C1 segment of cervical spinal cord (tissue), 14 donors: Measurements from ENCODE around the gene C1QC.
A peak's percentile ranks its signal among the peaks of the same experiment; 100 is the strongest.
"Not testable (repeated sequence)": the region's sequence is repeated elsewhere in the genome, so short reads cannot be mapped to it uniquely, and the experiment has no call there.

Source experiments
- DNase-seq, 14 donors: peaks; one replicate each; lab custom pipeline; 2025; lab: John Stamatoyannopoulos, UW

C1QC gene

DNA sequence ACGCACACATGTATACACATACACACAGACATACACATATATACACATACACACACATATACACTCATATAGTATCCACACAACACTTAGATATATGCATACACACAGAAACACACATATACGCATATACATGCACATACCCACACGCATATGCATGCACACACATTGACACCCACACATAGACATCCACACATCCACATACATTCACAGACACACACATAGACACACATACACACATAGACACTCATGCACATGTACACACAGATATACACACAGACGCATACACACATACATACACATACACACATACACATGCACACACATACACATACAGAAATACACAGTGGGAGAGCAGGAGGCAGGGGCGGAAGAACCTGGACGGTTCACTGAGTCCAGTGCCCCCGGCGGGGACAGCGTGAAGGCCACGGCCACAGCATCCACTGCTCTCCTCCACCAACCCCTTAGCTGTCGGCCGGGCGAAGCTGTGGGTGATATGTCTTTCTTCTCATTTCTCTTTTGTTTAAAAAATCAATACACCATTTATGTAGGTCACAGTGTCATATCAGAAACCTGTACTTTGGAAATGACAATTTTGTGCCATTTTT, 6.8 kb downstream of the C1QC start:
- no peak for DNase-seq

DNA sequence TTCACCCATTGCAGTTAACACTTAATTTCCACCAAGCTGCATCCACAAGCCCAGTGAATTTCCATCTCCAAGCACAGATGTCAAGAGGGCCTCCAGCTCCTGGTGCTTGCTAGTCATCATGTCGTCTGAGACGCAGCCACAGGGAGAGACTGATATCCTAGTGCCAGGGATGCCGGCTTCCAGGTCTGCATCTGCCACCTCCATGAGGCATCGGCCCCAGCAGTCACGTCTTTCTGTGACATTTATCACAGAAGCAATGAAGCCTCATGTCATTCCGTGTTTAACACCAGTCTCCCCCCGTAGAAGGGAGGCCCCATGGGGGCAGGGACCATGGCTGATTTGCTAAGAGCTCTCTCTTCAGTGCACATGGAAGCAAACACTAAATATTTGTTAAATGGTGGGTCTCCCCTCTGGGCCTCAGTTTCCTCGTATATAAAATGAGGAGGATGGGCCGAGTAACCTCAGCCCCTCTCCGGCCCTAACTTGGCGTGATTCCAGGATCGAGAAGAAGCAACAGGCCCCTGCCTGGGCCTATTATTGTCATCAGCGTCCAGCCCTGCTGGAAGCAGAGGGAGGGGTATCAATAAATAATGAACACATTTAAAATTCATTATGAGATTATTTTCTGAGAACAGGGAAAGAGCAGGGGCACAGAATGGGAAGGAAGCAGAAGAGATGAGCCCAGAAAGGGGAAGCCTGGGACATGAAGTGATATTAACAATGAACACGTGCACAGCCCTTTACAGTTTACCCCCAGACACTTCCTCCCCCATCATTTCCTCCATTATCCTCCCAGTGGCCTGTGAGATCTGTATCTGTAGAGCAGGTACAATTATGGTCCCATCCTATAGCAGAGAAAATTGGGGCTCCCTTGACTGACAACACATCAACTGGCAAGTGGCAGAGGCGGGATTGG, 8.8 kb downstream of the C1QC start:
- DNase-seq: no peak

DNA sequence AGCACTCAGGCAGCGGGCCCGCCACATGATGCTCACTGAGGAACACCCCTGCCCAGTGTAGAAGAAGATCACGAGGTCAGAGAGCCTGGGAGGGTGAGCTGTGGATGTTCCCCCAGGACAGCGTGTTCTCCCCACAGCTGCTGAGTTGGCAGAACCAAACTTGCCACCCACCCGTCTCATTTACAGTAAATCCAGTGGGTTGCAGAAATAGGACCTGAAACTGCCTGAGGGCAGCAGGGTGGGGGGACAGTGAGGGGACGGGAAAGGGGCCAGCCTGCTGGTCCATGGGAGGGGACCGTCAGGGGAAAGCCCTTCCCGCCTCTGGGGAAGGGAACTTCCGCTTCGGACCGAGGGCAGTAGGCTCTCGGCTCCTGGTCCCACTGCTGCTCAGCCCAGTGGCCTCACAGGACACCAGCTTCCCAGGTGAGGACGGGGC, 9.5 kb downstream of the C1QC start, which contains the start of gene C1QB:
Gene C1QB (plus strand): TSS at position 356 of the 436 bp plus-strand sequence. CDS start 6,227 bp downstream, outside the sequence.
- peak in 11 of 14 donors; percentile 9 to 67 (median 46) for DNase-seq

DNA sequence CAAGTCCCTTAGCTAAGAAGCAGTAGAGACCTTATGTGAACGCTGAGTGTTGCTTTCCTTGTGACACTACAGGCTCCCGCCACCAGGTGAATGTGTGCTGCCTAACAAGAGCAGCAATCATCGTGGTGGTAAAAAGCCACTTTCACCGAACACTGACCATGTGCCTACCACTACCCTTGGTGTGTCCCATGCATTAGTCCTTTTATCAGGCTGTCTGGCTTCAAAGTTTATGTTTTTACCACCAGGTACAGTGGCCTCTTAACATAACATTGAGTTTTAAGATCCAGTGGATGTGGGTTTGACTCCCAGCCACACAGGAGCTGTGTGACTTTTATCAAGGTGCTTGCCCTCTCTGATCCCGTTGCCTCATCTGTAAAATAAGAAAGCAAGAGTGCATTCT, 11.3 kb downstream of the C1QC start:
- DNase-seq: no peak

DNA sequence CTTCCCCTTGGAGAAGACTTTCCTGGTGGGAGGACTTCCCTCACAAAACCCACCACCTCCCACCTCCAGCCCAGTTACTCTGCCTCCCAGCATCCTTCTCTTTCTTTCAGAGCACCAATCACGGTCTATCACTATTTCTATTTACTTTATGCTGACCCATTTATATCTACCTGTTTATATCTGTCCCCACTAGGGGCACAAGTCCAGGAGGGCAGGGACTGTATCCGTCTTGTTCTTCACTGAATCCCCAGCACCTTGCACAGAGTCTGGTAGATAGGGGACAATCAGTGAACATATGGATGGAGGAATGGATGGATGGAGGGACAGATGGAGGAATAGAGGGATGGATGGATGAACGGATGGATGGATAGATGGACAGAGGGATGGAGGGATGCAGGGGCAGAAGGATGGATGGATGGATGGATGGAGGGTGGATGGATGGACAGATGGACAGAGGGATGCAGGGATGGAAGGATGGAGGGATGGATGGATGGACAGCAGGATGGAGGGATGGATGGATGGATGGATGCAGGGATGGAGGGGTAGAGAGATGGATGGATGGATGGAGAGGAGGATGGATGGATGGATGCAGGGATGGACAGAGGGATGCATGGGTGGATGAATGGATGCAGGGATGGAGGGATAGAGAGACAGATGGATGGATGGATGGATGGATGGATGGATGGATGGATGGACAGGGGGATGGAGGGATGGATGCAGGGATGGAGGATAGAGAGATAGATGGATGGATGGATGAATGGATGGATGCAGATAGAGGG, 15.1 kb downstream of the C1QC start:
- no peak for DNase-seq

DNA sequence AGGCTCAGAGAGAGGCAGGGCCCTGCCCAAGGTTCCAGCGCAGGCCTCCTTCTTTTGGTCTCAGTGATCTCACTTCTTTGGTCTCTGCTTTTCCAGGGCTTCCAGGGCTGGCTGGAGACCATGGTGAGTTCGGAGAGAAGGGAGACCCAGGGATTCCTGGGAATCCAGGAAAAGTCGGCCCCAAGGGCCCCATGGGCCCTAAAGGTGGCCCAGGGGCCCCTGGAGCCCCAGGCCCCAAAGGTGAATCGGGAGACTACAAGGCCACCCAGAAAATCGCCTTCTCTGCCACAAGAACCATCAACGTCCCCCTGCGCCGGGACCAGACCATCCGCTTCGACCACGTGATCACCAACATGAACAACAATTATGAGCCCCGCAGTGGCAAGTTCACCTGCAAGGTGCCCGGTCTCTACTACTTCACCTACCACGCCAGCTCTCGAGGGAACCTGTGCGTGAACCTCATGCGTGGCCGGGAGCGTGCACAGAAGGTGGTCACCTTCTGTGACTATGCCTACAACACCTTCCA, 17.3 kb downstream of the C1QC start:
- DNase-seq: no peak

DNA sequence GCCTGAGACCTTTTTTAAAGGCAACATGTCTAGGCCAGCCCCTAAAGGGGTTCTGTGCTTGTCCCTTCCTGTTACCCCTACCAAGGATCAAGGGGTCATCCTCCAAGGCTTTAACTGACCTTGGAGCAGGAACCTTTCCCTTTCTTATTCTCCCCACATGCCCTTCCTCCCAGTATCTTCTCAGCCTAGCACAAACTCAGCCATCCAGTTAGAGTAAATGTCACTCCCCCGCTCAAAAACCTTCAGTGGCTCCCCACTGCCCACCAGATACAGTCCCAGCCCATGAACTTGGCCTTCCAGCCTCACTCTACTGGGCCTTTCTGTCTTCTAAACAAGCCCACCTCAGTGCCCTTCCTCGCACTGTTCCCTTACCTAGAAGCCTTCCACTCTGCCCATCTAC, 18.4 kb downstream of the C1QC start:
- no peak for DNase-seq

DNA sequence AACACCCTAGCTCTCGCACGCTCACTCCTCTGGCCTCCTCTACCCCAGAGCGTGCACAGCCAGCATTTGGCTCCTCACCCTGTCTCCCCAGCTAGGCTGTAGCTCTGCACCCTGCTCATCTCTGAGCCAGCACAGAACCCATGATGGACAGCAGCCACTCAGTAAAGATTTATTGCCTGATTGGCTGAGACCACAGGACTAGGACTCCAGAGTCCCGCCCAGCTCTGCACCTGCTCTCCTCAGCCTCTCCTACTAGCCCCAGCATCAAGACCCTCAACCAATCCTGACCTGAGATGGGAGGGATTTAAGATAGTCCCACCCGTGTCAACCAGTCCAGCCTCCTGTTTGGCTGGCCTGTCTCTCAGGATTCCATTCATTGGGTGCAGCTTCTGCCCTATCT, 18.9 kb downstream of the C1QC start:
- peak in 5 of 14 donors; percentile 11 to 54 (median 42) for DNase-seq

DNA sequence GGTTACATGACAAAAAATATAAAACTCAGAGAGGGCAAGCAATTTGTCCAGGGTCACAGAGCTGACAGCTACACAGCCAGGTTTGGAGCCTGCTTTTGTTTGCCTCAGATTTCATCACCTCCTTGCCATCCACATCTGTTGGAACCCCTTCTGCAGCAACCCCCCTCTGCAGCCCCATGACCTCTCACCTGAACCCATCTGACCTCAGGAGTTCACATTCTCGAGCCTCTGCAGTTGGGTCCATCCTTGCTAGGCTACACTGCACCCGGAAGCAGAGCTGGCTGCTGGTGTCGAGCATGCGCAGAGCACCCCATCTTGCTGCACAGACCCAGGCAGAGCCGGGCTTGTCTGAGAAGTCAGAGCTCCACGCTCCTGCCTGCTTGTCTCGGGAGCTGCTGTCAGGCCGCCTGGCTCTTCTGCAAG, 19.6 kb downstream of the C1QC start:
- DNase-seq: no peak

DNA sequence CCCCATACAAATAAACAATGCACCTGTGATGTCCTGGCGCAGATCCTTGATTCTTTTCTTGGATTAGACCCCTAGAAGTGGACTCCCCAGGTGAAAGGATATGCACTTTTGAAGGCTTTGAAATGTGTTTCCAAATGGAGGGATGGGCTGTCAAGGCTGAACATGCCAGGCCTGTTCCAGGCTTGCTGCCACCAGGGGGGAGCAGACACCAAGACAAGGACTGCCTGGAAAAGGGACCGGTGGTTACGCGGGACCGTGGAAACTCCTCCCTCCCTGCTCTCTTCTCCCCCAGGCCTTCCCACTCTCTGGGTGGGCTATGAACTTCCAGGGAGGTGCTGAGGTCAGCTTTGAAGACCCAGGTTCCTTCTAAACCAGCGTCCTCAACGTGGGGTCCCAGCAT, 22.3 kb downstream of the C1QC start:
- DNase-seq: no peak

DNA sequence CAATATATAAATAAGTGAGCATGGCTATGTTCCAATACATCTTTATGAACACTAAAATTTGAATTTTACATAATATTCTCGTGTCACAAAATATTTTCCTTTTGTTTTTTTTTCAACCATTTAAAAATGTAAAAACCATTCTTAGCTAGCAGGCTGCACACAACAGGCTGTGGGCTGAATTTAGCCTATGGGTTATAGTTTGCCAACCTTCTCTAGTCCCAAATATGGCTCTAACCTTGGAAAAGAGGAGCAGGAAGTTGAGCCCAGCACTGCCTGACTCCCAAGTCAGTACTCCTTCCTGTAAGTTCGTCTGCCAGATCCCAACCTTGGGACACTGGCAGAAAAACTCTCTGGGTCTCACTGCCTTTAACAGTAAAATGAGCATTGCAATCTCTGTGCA, 23.0 kb downstream of the C1QC start:
- no peak for DNase-seq

DNA sequence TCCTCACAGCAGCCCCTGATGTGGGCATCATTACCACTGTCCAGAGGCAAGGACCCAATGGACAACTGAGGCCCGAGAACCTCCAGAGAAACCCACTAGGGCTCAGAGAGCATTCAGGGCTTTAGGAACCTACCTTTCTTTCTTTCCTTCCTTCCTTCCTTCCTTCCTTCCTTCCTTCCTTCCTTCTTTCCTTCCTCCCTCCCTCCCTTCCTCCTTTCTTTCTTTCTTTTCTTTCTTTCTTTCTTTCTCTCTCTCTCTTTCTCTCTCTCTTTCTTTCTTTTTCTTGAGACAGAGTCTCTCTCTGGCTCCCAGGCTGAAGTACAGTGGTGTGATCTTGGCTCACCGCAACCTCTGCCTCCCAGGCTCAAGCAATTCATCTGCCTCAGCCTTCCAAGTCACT, 25.4 kb downstream of the C1QC start:
- not testable (repeated sequence) for DNase-seq

DNA sequence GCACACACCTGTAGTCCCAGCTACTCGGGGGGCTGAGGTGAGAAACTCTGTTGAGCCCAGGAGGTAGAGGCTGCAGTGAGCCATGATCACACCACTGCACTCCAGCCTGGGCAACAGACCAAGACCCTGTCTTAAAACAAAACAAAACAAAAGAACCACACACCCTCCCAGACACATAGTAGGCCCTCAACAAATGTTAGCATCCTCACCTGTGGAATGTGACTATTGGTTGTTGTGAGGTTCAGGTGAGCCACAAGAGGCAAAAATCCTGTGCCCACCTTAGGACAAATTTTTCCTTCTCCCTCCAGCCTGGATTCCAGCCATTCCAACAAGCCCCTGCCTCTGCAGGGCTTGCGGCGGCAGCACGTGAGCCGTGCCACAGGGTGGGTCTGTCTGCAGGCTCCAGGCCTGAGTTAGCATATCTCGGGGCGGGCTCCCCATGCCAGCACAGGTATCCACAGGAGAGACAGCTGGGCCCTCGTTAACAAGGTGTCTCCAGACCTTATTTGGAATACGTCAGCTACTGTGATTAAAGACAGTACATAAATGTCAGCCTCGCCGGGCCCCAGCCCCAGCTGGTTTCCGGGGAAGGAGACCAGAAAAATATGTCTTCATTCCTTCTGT, 27.0 kb downstream of the C1QC start:
- no peak for DNase-seq

DNA sequence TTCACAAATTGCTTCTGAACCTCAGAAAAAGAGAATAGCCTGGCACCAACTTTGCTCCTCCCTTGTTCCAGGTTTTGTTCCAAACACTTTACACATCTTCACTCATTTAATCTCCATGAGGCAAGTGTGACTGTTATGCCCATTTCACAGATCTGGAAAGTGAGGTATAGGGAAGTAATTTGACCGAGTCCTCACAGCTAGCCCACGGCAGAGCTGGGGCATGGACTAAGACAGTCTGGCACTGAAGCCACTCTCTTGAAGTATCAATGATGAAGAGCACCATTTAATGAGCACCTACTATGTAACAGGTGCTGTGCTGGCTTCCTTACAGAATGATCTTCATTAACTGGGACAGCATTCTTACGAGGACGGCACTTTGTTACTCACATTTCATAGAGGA, 28.6 kb downstream of the C1QC start:
- DNase-seq: no peak

DNA sequence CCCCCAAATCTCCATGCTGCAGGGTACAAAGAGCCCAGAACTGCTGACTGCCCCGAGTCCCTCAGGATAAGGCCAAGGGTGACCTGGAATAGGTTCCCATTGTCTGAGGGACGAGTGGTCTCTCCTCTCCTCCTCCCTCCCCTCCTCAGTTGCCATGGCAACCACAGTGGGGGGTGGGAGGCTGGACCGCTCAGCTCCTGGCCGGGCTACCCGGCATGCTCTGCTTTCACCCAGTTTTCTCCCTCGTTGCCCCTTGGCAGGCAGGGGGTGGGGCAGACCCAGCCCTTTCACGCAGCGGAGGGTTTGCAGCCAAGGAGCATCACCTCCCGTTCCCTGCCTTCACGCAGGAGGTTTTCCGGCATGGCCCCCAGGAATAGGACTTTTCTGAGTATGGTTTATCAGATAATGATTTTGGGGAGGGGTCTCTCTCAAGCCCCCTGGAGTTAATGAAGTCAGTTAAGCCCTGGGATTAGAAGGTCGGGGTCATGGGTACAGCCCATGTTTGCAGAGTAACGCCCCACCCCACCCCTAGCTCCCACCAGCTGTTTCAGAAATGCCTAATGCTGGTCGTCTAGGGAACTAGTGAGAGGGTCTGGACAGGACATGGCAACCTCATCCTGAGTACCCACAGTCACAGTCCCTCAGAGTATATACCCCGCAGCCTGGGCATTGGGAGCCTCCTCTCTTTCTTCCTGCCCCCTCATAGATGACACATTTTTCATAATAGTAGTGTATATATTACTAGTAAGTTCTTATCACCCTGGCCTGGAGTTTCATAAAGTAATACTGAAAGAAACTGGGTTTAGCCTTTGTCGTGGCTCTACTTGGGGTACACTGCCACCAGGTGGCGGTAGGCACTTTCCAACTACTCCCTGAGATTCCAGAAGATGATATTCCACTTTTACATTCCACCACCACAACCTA, 30.3 kb downstream of the C1QC start:
- peak in 4 of 14 donors; percentile 1 to 29 (median 12) for DNase-seq

DNA sequence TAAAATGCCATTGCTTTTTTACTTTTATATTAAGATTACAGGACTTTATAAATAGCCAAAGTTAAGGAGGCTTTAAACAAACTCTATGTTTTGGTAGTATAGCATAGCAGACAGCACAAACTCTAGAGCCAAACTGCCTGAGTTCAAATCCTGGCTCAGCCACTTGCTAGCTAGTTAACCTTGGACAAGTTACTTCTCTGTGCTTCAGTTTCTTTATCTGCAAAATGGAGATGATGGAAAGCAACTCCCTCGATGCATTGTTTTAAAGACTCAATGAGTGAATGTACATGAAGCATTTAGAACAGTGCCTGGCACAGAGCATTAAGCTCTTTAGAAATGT, 30.9 kb downstream of the C1QC start:
- DNase-seq: no peak

DNA sequence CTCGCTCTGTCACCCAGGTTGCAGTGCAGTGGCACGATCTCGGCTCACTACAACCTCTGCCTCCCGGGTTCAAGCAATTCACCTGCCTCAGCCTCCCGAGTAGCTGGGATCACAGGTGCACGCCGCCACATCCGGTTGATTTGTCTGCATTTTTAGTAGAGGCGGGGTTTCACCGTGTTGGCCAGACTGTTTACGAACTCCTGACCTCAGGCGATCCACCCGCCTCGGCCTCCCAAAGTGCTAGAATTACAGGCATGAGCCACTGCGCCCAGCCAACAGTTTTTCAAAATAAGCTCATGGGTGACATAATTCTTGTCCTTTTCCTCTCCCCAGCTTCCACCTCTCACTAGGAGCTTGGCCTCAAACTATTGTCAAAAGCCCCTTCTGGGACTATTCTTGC, 32.7 kb downstream of the C1QC start:
- not testable (repeated sequence) for DNase-seq

DNA sequence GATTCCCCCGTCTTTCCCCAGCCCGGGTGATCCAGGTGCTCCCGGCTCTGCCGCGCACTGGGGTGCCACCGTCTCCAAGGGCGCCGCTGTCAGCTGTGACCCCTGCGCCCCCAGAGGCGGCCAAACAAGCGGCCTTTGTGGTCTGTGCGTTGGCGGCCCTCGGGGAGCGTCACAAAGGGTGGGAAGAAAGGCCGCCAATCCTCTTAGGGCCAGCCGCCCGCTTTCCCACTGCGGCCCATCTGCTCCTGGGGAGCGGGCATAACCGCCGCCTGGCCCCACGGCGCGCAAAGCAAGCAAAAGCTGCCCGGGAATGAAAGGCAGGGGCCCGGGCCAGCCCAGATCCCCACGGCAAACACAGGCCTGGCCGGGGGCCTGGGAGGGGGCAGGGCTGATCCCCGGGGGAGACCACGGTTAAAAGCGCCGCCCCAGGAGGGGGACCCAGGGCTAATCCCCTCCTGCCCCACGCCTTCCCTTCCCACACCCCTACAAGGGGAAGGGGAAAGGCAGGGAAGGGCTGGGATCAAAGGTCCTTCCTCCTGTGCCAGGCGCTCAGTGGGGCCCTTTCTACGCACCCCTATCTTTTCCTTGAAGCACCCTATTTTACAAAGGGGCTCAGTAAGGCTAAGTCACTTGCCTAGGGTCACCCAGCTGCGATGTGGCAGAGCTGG, 33.6 kb downstream of the C1QC start:
- DNase-seq: no peak

DNA sequence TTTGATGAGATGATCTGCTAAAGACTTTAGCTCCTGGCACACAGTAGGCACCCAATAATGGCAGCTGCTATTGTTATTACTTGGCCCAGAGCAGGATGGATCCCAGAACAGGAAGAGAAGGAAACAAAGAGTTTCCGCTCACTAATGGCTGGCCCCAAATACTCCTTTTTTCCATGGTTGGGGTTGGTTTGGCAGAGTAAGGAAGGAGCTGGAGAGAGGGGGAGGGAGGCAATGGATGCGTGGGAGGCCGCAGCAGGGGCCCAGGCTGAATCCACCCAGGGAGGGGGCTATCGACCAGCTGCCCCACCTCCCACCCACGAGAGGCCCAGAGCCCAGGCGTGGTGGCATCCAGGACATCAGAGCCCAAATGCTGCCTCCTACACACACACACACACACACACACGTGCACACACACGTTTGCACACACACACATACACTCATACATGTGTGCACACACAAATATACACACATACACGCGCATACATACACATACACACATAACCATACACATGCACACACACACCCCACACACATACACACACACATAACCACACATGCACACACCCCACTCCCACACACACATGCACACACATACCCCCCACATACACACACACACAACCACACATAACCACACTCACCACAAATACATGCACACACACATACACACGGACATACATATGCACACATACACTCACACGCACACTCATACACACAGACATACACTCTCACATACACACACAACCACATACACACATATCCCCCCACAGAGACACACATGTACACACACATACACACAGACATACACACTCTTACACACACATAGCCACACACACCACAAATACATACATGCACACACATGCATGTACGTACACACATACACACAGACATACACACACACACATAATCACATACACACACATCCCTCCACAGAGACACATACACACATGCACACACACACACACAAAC, 34.8 kb downstream of the C1QC start:
- DNase-seq: no peak
